ENCODE data around the gene P4HA1.

Gene P4HA1

GRCh38 chr10:73093922-73094850 is 2.5 kb downstream of the P4HA1 start:
- no peak for DNase-seq

GRCh38 chr10:73092830-73093229 is 3.8 kb downstream of the P4HA1 start:
- DNase-seq = no peak

GRCh38 chr10:73088304-73088703 is 8.4 kb downstream of the P4HA1 start:
- DNase-seq = no peak

- DNase-seq = no peak
Measured at GRCh38 chr10:73086816-73087215, 9.8 kb downstream of the P4HA1 start.

- DNase-seq = no peak
Measured at GRCh38 chr10:73084209-73084608, 12.5 kb downstream of the P4HA1 start.

- no peak for DNase-seq
Measured at GRCh38 chr10:73083221-73083620, 13.4 kb downstream of the P4HA1 start.

GRCh38 chr10:73079779-73080541 is 16.7 kb downstream of the P4HA1 start:
- DNase-seq = no peak

- peak in 1 of 2 donors; percentile 66 for DNase-seq
Measured at GRCh38 chr10:73076360-73077183, 20.1 kb downstream of the P4HA1 start.

- DNase-seq = no peak
Measured at GRCh38 chr10:73075829-73076228, 20.8 kb downstream of the P4HA1 start.

- DNase-seq = no peak
Measured at GRCh38 chr10:73073627-73074026, 23.0 kb downstream of the P4HA1 start.

- no peak for DNase-seq
Measured at GRCh38 chr10:73065441-73065840, 31.2 kb downstream of the P4HA1 start.

- DNase-seq = no peak
Measured at GRCh38 chr10:73061743-73062142, 34.9 kb downstream of the P4HA1 start.

GRCh38 chr10:73060738-73061635 is 35.7 kb downstream of the P4HA1 start:
- DNase-seq = peak in 1 of 2 donors; percentile 37

- DNase-seq = no peak
Measured at GRCh38 chr10:73060173-73060572, 36.5 kb downstream of the P4HA1 start.

GRCh38 chr10:73058057-73058591 is 38.5 kb downstream of the P4HA1 start:
- no peak for DNase-seq

GRCh38 chr10:73054286-73054685 is 42.4 kb downstream of the P4HA1 start:
- DNase-seq = no peak

GRCh38 chr10:73053275-73053674 is 43.4 kb downstream of the P4HA1 start:
- no peak for DNase-seq

GRCh38 chr10:73044378-73045285 is 52.0 kb downstream of the P4HA1 start:
- DNase-seq = no peak

- DNase-seq = no peak
Measured at GRCh38 chr10:73043766-73044377, 52.8 kb downstream of the P4HA1 start.

- DNase-seq = no peak
Measured at GRCh38 chr10:73043319-73043718, 53.3 kb downstream of the P4HA1 start.
